Measurements from ENCODE around the gene EYS. TPM values are rescaled to one million over a fixed set of nuclear protein-coding genes. Genes with fewer than 3 reads are reported as not detected.

EYS gene
- total RNA-seq, 1 experiment from 2014 or later, result not detected

DNA sequence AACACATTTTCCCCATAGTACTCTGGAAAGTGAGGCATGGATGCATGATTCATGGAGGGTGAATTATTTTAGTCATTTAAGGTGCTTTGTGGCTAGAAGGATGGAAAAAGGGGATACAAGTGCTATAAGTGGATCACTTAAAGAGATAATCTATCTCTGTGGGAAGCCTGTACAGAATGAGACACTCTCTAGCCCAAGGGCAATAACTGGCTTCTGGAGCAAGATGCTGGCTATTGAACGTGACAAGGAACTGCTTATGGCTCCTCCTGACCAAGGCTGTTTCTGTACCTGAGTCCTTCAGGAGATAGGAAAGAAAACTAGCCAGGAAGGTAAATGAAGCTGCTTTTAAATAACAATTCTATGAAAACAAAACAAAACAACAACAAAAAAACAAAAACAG, 590.7 kb downstream of the EYS start:
- no peak overlapping the region for H3K14ac ChIP-seq (ENCODE audit: insufficient read depth, low read length)
- H2BK5ac ChIP-seq (ENCODE audit: insufficient read length, low read length), result no peak overlapping the region
- no CpG with 5 or more reads among the region's 1 CpG for WGBS (ENCODE audit: extremely low coverage, insufficient read length, low lambda C conversion rate)
- H3K4me3 Mint-ChIP-seq, result no peak overlapping the region
- H3K56ac ChIP-seq (ENCODE audit: insufficient read length, low read depth, low read length), result no peak overlapping the region
- DNase-seq, result no peak
- no peaks in the 10 kb centered on the region for H3K9me3 ChIP-seq (ENCODE audit: control insufficient read depth, low read depth, low read length)
- H3K9me3 Mint-ChIP-seq, result peaks cover 0 to 3% of the 10 kb centered on the region in 2 experiments; a peak in 1 of 5 replicates
- no peak overlapping the region for H3K18ac ChIP-seq (ENCODE audit: insufficient read length, low read depth, low read length)
- H2BK12ac ChIP-seq (ENCODE audit: insufficient read length, low read depth, low read length), result no peak overlapping the region
- no peak overlapping the region for H3K23ac ChIP-seq (ENCODE audit: insufficient read length, low read depth, low read length)
- H3K27ac Mint-ChIP-seq, result no peak overlapping the region
- H3T11ph ChIP-seq (ENCODE audit: low read length), result no peak overlapping the region
- no peak overlapping the region for H2AK5ac ChIP-seq (ENCODE audit: insufficient read length, low read length)
- H3K4me2 ChIP-seq (ENCODE audit: insufficient read depth, insufficient read length, low read length), result no peak overlapping the region
- H3K9ac ChIP-seq (ENCODE audit: extremely low read depth, insufficient read length, low read length), result no peak overlapping the region
- no peak overlapping the region for H2BK20ac ChIP-seq (ENCODE audit: low read depth, low read length, poor library complexity, severe bottlenecking)
- H3K4me1 ChIP-seq (ENCODE audit: insufficient read depth, low read length), result no peaks in the 10 kb centered on the region
- no peaks in the 10 kb centered on the region for H3K4me1 Mint-ChIP-seq
- no peak overlapping the region for H2BK15ac ChIP-seq (ENCODE audit: low read depth, low read length)
- no peaks in the 10 kb centered on the region for H3K36me3 Mint-ChIP-seq (ENCODE audit: insufficient read depth in 1 of 3, low read depth in 3 of 3)
- no peaks in the 10 kb centered on the region for H3K27me3 Mint-ChIP-seq (ENCODE audit: low read depth)
- H3K79me2 ChIP-seq (ENCODE audit: insufficient read depth, low read length), result no peaks in the 10 kb centered on the region
- H2BK120ac ChIP-seq (ENCODE audit: low read depth, low read length, poor library complexity, severe bottlenecking), result no peak overlapping the region
- no peak overlapping the region for H3K4ac ChIP-seq (ENCODE audit: low read depth, low read length)
- TF ChIP-seq, protein P1, sequence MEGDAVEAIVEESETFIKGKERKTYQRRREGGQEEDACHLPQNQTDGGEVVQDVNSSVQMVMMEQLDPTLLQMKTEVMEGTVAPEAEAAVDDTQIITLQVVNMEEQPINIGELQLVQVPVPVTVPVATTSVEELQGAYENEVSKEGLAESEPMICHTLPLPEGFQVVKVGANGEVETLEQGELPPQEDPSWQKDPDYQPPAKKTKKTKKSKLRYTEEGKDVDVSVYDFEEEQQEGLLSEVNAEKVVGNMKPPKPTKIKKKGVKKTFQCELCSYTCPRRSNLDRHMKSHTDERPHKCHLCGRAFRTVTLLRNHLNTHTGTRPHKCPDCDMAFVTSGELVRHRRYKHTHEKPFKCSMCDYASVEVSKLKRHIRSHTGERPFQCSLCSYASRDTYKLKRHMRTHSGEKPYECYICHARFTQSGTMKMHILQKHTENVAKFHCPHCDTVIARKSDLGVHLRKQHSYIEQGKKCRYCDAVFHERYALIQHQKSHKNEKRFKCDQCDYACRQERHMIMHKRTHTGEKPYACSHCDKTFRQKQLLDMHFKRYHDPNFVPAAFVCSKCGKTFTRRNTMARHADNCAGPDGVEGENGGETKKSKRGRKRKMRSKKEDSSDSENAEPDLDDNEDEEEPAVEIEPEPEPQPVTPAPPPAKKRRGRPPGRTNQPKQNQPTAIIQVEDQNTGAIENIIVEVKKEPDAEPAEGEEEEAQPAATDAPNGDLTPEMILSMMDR (conservative IDR thresholded peaks at IDR 0.05), result no peak
- H4K5ac ChIP-seq (ENCODE audit: insufficient read length, low read depth, low read length), result no peak overlapping the region
- no peaks in the 10 kb centered on the region for H3K79me1 ChIP-seq (ENCODE audit: insufficient read depth, low read depth, low read length, poor library complexity, severe bottlenecking)
- no peaks in the 10 kb centered on the region for H3K27me3 ChIP-seq (ENCODE audit: insufficient read depth, low read length)
- no peak overlapping the region for H2AFZ ChIP-seq (ENCODE audit: low read length)
- no peak overlapping the region for H4K91ac ChIP-seq (ENCODE audit: insufficient read length, low read depth, low read length)
- no peak overlapping the region for H4K8ac ChIP-seq (replicated peaks; ENCODE audit: insufficient read length, low read depth, low read length)
- no peaks in the 10 kb centered on the region for H3K23me2 ChIP-seq (ENCODE audit: insufficient read length, low read depth, low read length, poor library complexity, severe bottlenecking)
- no peak overlapping the region for H3K27ac ChIP-seq (ENCODE audit: insufficient read length, low read depth, low read length)
- H4K20me1 ChIP-seq (ENCODE audit: control insufficient read depth, insufficient read depth, insufficient read length), result no peaks in the 10 kb centered on the region
